DND-41 (cell line): ENCODE data around the gene ITGAV.

Experiments used
- ATAC-seq: fragments of 200-7000 bp; cut with Tn5 transposase; 3 replicates; pipeline ENCODE4 v1.9.1; 2021; ENCODE audit warnings: low read depth; ENCODE audit not compliant: insufficient read depth
- DNase-seq: peaks from one replicate; pipeline ENCODE4 v3.0.0-alpha.2; 2020
- H2AFZ ChIP-seq: 2 replicates; pipeline ENCODE4 v1.6.0; 2012; ENCODE audit warnings: low read depth, low read length
- H3K27ac ChIP-seq: 2 replicates; pipeline ENCODE4 v1.5.1; 2012; ENCODE audit warnings: low read length, inconsistent platforms
- H3K27me3 ChIP-seq: fragments of 200-600 bp; sonication (generic); 2 replicates; pipeline ENCODE4 v1.6.0; 2012; ENCODE audit warnings: low read length, mild to moderate bottlenecking, inconsistent platforms; ENCODE audit not compliant: insufficient read depth, poor library complexity
- H3K36me3 ChIP-seq: 2 replicates; pipeline ENCODE4 v1.5.1; 2012; ENCODE audit warnings: low read length, inconsistent platforms; ENCODE audit not compliant: insufficient read depth
- H3K4me1 ChIP-seq: 2 replicates; pipeline ENCODE4 v1.5.1; 2012; ENCODE audit warnings: mild to moderate bottlenecking, low read length; ENCODE audit not compliant: insufficient read depth
- H3K4me2 ChIP-seq: 2 replicates; pipeline ENCODE4 v1.6.0; 2012; ENCODE audit warnings: mild to moderate bottlenecking, moderate library complexity, low read length, inconsistent platforms; ENCODE audit not compliant: insufficient read depth
- H3K4me3 ChIP-seq, 2 experiments: fragments of 200-600 bp in 1 of 2; shearing (Covaris generic) in 1 of 2; 2 replicates each; pipeline ENCODE4 v1.5.1; 2012 to 2016; ENCODE audit warnings: inconsistent platforms in 2 of 2, low read length in 2 of 2, mild to moderate bottlenecking in 2 of 2, low read depth in 1 of 2, moderate library complexity in 1 of 2
- H3K79me2 ChIP-seq: 2 replicates; pipeline ENCODE4 v1.6.0; 2012; ENCODE audit warnings: low read length, inconsistent platforms; ENCODE audit not compliant: insufficient read depth
- H3K9ac ChIP-seq: 2 replicates; pipeline ENCODE4 v1.6.0; 2012; ENCODE audit warnings: low read depth, mild to moderate bottlenecking, inconsistent platforms, low read length, moderate library complexity
- H3K9me3 ChIP-seq: 2 replicates; pipeline ENCODE4 v1.5.1; 2012; ENCODE audit warnings: low read length, moderate library complexity, mild to moderate bottlenecking, inconsistent platforms; ENCODE audit not compliant: insufficient read depth, severe bottlenecking
- H4K20me1 ChIP-seq: 2 replicates; pipeline ENCODE4 v1.6.0; 2012; ENCODE audit warnings: low read length; ENCODE audit not compliant: insufficient read depth
- CTCF ChIP-seq: IDR thresholded peaks from 2 replicates; pipeline ENCODE4 v1.5.1; 2012; ENCODE audit warnings: borderline replicate concordance, low read length, moderate library complexity, mild to moderate bottlenecking; ENCODE audit not compliant: poor library complexity, severe bottlenecking; ENCODE audit errors: extremely low read depth
- EZH2 ChIP-seq: IDR thresholded peaks from 3 replicates; pipeline ENCODE4 v1.6.1; 2012; ENCODE audit warnings: borderline replicate concordance, low read depth, mild to moderate bottlenecking, moderate library complexity, low read length, inconsistent platforms; ENCODE audit not compliant: severe bottlenecking

ITGAV gene

GRCh38 chr2:186693446-186693832 lies 103.6 kb downstream of the ITGAV start:
- H3K4me3 ChIP-seq, result peak overlapping the region in 1 of 2 experiments; percentile 57; a peak in 2 of 4 replicates
- ATAC-seq (no peak), DNase-seq (no peak)
- H3K79me2 ChIP-seq, result no peaks in the 10 kb centered on the region
- peak overlapping the region; percentile 80 for H2AFZ ChIP-seq
- H3K4me2 ChIP-seq, result peak overlapping the region; percentile 81
- H3K27ac ChIP-seq, result no peak overlapping the region
- H4K20me1 ChIP-seq, result no peaks in the 10 kb centered on the region
- TF ChIP-seq CTCF (no peak), EZH2 (no peak)
- H3K4me1 ChIP-seq, result peaks cover 21% of the 10 kb centered on the region
- no peaks in the 10 kb centered on the region for H3K27me3 ChIP-seq
- no peaks in the 10 kb centered on the region for H3K36me3 ChIP-seq
- H3K9ac ChIP-seq, result peak overlapping the region; percentile 55
- H3K9me3 ChIP-seq, result no peaks in the 10 kb centered on the region

GRCh38 chr2:186695081-186695756 lies 105.4 kb downstream of the ITGAV start:
- Histone ChIP-seq H3K4me1 (peaks cover 21% of the 10 kb centered on the region), H3K4me3 (no peak overlapping the region), H3K9me3 (no peaks in the 10 kb centered on the region), H3K36me3 (no peaks in the 10 kb centered on the region), H2AFZ (no peak overlapping the region), H4K20me1 (no peaks in the 10 kb centered on the region), H3K9ac (no peak overlapping the region), H3K27ac (no peak overlapping the region), H3K27me3 (no peaks in the 10 kb centered on the region), H3K79me2 (no peaks in the 10 kb centered on the region), H3K4me2 (peak overlapping the region; percentile 32; the same call in 1 of the 2 replicates)
- ATAC-seq (no peak), DNase-seq (no peak)
- no peak for TF ChIP-seq CTCF
- TF ChIP-seq EZH2, result no peak

GRCh38 chr2:186696290-186696689 lies 106.4 kb downstream of the ITGAV start:
- no peak for DNase-seq
- no peak overlapping the region for H3K27ac ChIP-seq
- no peak overlapping the region for H2AFZ ChIP-seq
- no peak overlapping the region for H3K4me2 ChIP-seq
- H3K4me1 ChIP-seq, result peaks cover 21% of the 10 kb centered on the region
- H4K20me1 ChIP-seq, result no peaks in the 10 kb centered on the region
- H3K27me3 ChIP-seq, result no peaks in the 10 kb centered on the region
- H3K9ac ChIP-seq, result no peak overlapping the region
- H3K79me2 ChIP-seq, result no peaks in the 10 kb centered on the region
- H3K4me3 ChIP-seq, result no peak overlapping the region
- TF ChIP-seq CTCF, result no peak
- no peak for ATAC-seq
- no peaks in the 10 kb centered on the region for H3K9me3 ChIP-seq
- H3K36me3 ChIP-seq, result no peaks in the 10 kb centered on the region
